ENCODE measurements around the gene CYTH1. TPM values are rescaled to one million over a fixed set of nuclear protein-coding genes. Genes with fewer than 3 reads are reported as not detected.

CYTH1 gene
- total RNA-seq, 2 experiments from 2014 or later = 73.0 to 148 TPM

GRCh38 chr17:78804777-78805176 is 22.7 kb upstream of the CYTH1 start:
- no peaks in the 10 kb centered on the region for H3K4me1 ChIP-seq (ENCODE audit: insufficient read depth, low read length, poor library complexity, severe bottlenecking)
- H3K79me2 ChIP-seq (ENCODE audit: insufficient read depth, low read depth, low read length) = no peaks in the 10 kb centered on the region
- ChIA-PET POLR2A (interaction anchor here (0.7 to 1.1 kb wide), 2 partner anchors 15 to 324 kb away, joined by 3 to 4 read pairs; no protein-coding TSS in a partner anchor), CTCF (ENCODE audit: unreplicated experiment) (no interaction called here)
- peaks cover 96% of the 10 kb centered on the region for H3K36me3 ChIP-seq (ENCODE audit: insufficient read depth, low read length)
- no peak overlapping the region for H3K27ac ChIP-seq (ENCODE audit: low read depth, low read length, poor library complexity, severe bottlenecking)
- H3K9me2 ChIP-seq (ENCODE audit: insufficient read depth, low read length) = no peaks in the 10 kb centered on the region
- TF ChIP-seq CTCF (conservative IDR thresholded peaks at IDR 0.05; ENCODE audit: low read length) (no peak), EZH2phosphoT487 (IDR thresholded peaks at IDR 0.05; ENCODE audit: borderline replicate concordance, low read depth, low read length) (no peak)
- no peak for DNase-seq (ENCODE audit: low spot score)
- intact Hi-C loops (cut with micrococcal nuclease; ENCODE audit: unreplicated experiment) = no loop called here
- H3K4me3 ChIP-seq (ENCODE audit: low read depth, low read length, poor library complexity, severe bottlenecking) = no peak overlapping the region
- H3K4me2 ChIP-seq (ENCODE audit: low read length) = no peak overlapping the region
- H4K20me1 ChIP-seq (ENCODE audit: insufficient read depth, low read length) = no peaks in the 10 kb centered on the region; the same call in none of the 2 replicates
- no peak overlapping the region for H2AFZ ChIP-seq (ENCODE audit: low read length)
- no TSS peak for BruUV-seq (replicated peaks)
- H3K9me3 ChIP-seq (ENCODE audit: low read length) = no peaks in the 10 kb centered on the region

GRCh38 chr17:78803186-78803845 is 21.2 kb upstream of the CYTH1 start:
- H3K4me1 ChIP-seq (ENCODE audit: insufficient read depth, low read length, poor library complexity, severe bottlenecking) = no peaks in the 10 kb centered on the region
- no peaks in the 10 kb centered on the region; the same call in 1 of the 2 replicates for H4K20me1 ChIP-seq (ENCODE audit: insufficient read depth, low read length)
- H3K36me3 ChIP-seq (ENCODE audit: insufficient read depth, low read length) = peaks cover 96% of the 10 kb centered on the region
- TF ChIP-seq EZH2phosphoT487 (IDR thresholded peaks at IDR 0.05; ENCODE audit: borderline replicate concordance, low read depth, low read length) = no peak
- ChIA-PET POLR2A (interaction anchor here (1.3 kb wide), 1 partner anchor 18 kb away, joined by 3 read pairs; no protein-coding TSS in a partner anchor), CTCF (ENCODE audit: unreplicated experiment) (no interaction called here)
- BruUV-seq (replicated peaks) = no TSS peak
- DNase-seq (ENCODE audit: low spot score) = no peak
- H3K79me2 ChIP-seq (ENCODE audit: insufficient read depth, low read depth, low read length) = no peaks in the 10 kb centered on the region
- H3K9me2 ChIP-seq (ENCODE audit: insufficient read depth, low read length) = no peaks in the 10 kb centered on the region
- H3K4me3 ChIP-seq (ENCODE audit: low read depth, low read length, poor library complexity, severe bottlenecking) = no peak overlapping the region
- no peak overlapping the region for H3K27ac ChIP-seq (ENCODE audit: low read depth, low read length, poor library complexity, severe bottlenecking)
- no peaks in the 10 kb centered on the region for H3K9me3 ChIP-seq (ENCODE audit: low read length)
- H2AFZ ChIP-seq (ENCODE audit: low read length) = no peak overlapping the region
- no peak overlapping the region for H3K4me2 ChIP-seq (ENCODE audit: low read length)
- intact Hi-C loops (cut with micrococcal nuclease; ENCODE audit: unreplicated experiment) = no loop called here

- intact Hi-C loops (cut with micrococcal nuclease; ENCODE audit: unreplicated experiment) = no loop called here
- no peaks in the 10 kb centered on the region for H3K9me3 ChIP-seq (ENCODE audit: low read length)
- no peak overlapping the region for H3K4me2 ChIP-seq (ENCODE audit: low read length)
- no peak for DNase-seq (ENCODE audit: low spot score)
- no peaks in the 10 kb centered on the region for H3K9me2 ChIP-seq (ENCODE audit: insufficient read depth, low read length)
- ChIA-PET POLR2A (no interaction called here), CTCF (ENCODE audit: unreplicated experiment) (no interaction called here)
- no peaks in the 10 kb centered on the region for H3K79me2 ChIP-seq (ENCODE audit: insufficient read depth, low read depth, low read length)
- H3K36me3 ChIP-seq (ENCODE audit: insufficient read depth, low read length) = peaks cover 96% of the 10 kb centered on the region
- H4K20me1 ChIP-seq (ENCODE audit: insufficient read depth, low read length) = no peaks in the 10 kb centered on the region
- H3K4me3 ChIP-seq (ENCODE audit: low read depth, low read length, poor library complexity, severe bottlenecking) = no peak overlapping the region
- no TSS peak for BruUV-seq (replicated peaks)
- H3K27ac ChIP-seq (ENCODE audit: low read depth, low read length, poor library complexity, severe bottlenecking) = no peak overlapping the region
- no peaks in the 10 kb centered on the region for H3K4me1 ChIP-seq (ENCODE audit: insufficient read depth, low read length, poor library complexity, severe bottlenecking)
- no peak overlapping the region for H2AFZ ChIP-seq (ENCODE audit: low read length)
- no peak for TF ChIP-seq EZH2phosphoT487 (IDR thresholded peaks at IDR 0.05; ENCODE audit: borderline replicate concordance, low read depth, low read length)
- no peak for TF ChIP-seq CTCF (conservative IDR thresholded peaks at IDR 0.05; ENCODE audit: low read length)
Observed at GRCh38 chr17:78802459-78802858, 20.4 kb upstream of the CYTH1 start.

All from OCI-LY7 (cell line).